Breast epithelium (tissue), 4 donors: Measurements from ENCODE around the gene FHIT. TPM values are rescaled to one million over a fixed set of nuclear protein-coding genes. Genes with fewer than 3 reads are reported as not detected.

Experiments used
- DNase-seq, 2 donors: peaks; one replicate each; pipeline ENCODE4 v3.0.0-alpha.2; 2019; ENCODE audit warnings: low spot score in 2 of 2
- H3K27ac ChIP-seq, 2 donors: fragments of 200-600 bp; sonication (generic) in 1 of 2; one replicate each; pipeline ENCODE4 v1.5.1; 2016 to 2019; ENCODE audit warnings: mild to moderate bottlenecking in 1 of 2
- H3K27me3 ChIP-seq, 2 donors: fragments of 200-600 bp; sonication (generic) in 1 of 2; one replicate each; pipeline versions ENCODE4 v1.5.1 to v1.6.0; 2017 to 2019; ENCODE audit warnings: control low read depth in 1 of 2, mild to moderate bottlenecking in 1 of 2
- H3K36me3 ChIP-seq: fragments of 200-600 bp; one replicate; pipeline ENCODE4 v1.5.1; 2019
- H3K4me1 ChIP-seq, 2 donors: fragments of 200-600 bp; sonication (generic); one replicate each; pipeline ENCODE4 v1.5.1; 2016 to 2019; ENCODE audit warnings: control low read depth in 1 of 2
- H3K4me3 ChIP-seq, 3 donors: fragments of 200-600 bp; sonication (generic); 1 replicate in 2 of 3; 2 replicates in 1 of 3; pipeline ENCODE4 v1.5.1; 2016 to 2019; ENCODE audit warnings: mild to moderate bottlenecking in 3 of 3, moderate library complexity in 2 of 3
- H3K9me3 ChIP-seq, 2 donors: fragments of 200-600 bp; sonication (generic) in 1 of 2; one replicate each; pipeline ENCODE4 v1.5.1; 2016 to 2019; ENCODE audit warnings: control low read depth in 1 of 2
- POLR2A ChIP-seq: fragments of 450-650 bp; IDR thresholded peaks from one replicate; pipeline ENCODE4 v1.6.1; 2016; ENCODE audit warnings: antibody characterized with exemption, mild to moderate bottlenecking, moderate library complexity
- POLR2AphosphoS5 ChIP-seq, 3 donors: sonication (generic); formaldehyde crosslinking; IDR thresholded peaks; one replicate each; pipeline ENCODE4 v1.6.1; 2017; ENCODE audit warnings: antibody characterized with exemption in 3 of 3
- intact Hi-C: fragments of 100-400 bp; cut with DNase I; formaldehyde crosslinking; loops from one replicate; pipeline ENCODE4 v1.15.1; 2023; ENCODE audit warnings: low total_unique reads
- total RNA-seq, 3 donors: library from RNA; depleted of rRNA; stranded (reverse); fragments of >200 nt; gene quantifications; one replicate each; pipeline ENCODE4 v1.1.0, GENCODE V29; 2016
- TF ChIP-seq, protein P1 (sequence below), 3 donors: fragments of 450-650 bp; IDR thresholded peaks; one replicate each; pipeline ENCODE4 v1.5.1; 2016 to 2017; ENCODE audit warnings: antibody characterized with exemption in 3 of 3, mild to moderate bottlenecking in 3 of 3, moderate library complexity in 3 of 3

The FHIT gene
- total RNA-seq, 3 donors from 2014 or later: 9.0 to 19.2 (median 17.7) TPM

DNA sequence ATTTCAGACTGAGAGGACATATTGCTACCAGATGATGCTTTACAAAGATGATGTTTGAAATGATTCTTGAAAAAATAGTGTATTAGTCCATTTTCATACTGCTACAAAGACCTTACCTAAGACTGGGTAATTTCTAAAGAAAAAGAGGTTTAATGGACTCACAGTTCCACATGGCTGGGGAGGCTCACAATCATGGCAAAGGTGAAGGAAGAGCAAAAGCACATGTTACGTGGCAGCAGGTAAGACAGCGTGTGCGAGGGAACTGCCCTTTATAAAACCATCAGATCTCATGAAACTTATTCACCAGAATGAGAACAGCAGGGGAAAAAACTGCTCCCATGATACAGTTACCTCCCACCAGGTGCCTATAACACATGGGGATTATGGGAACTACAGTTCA lies 1543.0 kb downstream of the FHIT start:
- DNase-seq: no peak

DNA sequence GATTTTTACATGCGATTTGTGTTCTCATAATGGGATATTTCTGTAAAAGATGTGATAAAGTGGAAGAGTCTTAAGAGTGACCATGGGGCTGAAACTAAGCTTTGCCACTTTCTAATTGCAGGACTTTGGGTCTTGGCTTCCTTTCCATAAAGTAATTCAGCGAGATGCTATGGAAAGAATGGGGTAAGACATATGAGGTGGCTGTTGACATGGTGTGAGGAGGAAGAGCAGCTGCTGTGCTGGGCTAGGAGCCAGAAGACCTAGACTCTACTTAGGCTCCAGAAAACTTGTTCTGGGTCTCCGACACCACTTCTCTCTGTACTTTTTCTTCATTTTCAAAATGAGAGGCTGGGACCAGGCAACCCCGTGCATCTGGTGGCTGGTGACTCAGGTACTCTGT lies 1547.0 kb downstream of the FHIT start:
- H3K4me3 ChIP-seq: no peak overlapping the region
- H3K36me3 ChIP-seq: no peaks in the 10 kb centered on the region
- H3K27me3 ChIP-seq: no peaks in the 10 kb centered on the region
- no peak for DNase-seq
- H3K4me1 ChIP-seq: no peaks in the 10 kb centered on the region
- H3K9me3 ChIP-seq: no peaks in the 10 kb centered on the region
- TF ChIP-seq POLR2A (no peak), POLR2AphosphoS5 (IDR thresholded peaks at IDR 0.05) (no peak)
- no peak overlapping the region for H3K27ac ChIP-seq
- intact Hi-C loops: loop anchor here (5.0 kb wide), 1 partner anchor 1848 kb away; no protein-coding TSS in a partner anchor

More for the DNA sequence above, 1543.0 kb downstream of the FHIT start:
- H3K27ac ChIP-seq: no peak overlapping the region
- H3K27me3 ChIP-seq: no peaks in the 10 kb centered on the region
- TF ChIP-seq POLR2AphosphoS5 (IDR thresholded peaks at IDR 0.05): no peak
- no peaks in the 10 kb centered on the region for H3K4me1 ChIP-seq
- H3K36me3 ChIP-seq: no peaks in the 10 kb centered on the region
- H3K9me3 ChIP-seq: no peaks in the 10 kb centered on the region
- H3K4me3 ChIP-seq: no peak overlapping the region
- intact Hi-C loops: no loop called here

DNA sequence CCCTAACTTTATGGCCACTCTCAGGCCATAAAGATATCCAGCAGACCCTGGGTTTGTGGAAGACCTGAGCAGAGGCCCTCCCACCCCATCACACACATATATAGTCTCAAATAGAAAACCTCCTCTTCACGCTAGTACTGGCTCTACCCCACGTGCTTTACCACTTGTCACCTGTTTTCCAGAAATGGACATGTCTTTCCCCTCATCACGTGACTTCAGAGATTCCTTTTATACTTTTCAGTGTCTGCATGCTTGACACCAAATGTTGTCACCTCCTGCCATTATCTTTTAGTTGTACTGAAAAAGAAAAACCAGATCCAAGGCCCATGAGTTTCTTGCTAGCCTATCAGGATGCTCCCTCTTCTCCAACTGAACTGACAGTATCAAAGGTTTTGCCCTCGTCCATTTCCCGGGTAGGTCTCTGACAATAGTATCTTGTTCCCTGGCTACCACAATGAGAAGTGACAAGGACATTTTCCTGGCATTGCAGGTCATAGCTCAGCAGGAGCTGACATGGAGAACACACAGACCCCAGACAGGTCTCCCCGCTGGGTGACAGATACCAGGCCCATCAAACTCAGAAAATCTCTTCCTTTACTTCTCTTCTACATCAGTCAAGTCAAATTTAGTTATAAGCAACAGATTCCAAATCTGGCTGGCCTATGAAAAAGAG lies 1551.5 kb downstream of the FHIT start:
- Histone ChIP-seq H3K9me3 (no peaks in the 10 kb centered on the region), H3K27me3 (no peaks in the 10 kb centered on the region), H3K36me3 (no peaks in the 10 kb centered on the region), H3K4me1 (no peaks in the 10 kb centered on the region), H3K27ac (no peak overlapping the region), H3K4me3 (no peak overlapping the region)
- intact Hi-C loops: loop anchor here (5.0 kb wide), 2 partner anchors 567 to 1853 kb away; no protein-coding TSS in a partner anchor
- TF ChIP-seq, protein P1, sequence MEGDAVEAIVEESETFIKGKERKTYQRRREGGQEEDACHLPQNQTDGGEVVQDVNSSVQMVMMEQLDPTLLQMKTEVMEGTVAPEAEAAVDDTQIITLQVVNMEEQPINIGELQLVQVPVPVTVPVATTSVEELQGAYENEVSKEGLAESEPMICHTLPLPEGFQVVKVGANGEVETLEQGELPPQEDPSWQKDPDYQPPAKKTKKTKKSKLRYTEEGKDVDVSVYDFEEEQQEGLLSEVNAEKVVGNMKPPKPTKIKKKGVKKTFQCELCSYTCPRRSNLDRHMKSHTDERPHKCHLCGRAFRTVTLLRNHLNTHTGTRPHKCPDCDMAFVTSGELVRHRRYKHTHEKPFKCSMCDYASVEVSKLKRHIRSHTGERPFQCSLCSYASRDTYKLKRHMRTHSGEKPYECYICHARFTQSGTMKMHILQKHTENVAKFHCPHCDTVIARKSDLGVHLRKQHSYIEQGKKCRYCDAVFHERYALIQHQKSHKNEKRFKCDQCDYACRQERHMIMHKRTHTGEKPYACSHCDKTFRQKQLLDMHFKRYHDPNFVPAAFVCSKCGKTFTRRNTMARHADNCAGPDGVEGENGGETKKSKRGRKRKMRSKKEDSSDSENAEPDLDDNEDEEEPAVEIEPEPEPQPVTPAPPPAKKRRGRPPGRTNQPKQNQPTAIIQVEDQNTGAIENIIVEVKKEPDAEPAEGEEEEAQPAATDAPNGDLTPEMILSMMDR (IDR thresholded peaks at IDR 0.05): no peak
- TF ChIP-seq POLR2AphosphoS5 (IDR thresholded peaks at IDR 0.05): no peak
- TF ChIP-seq POLR2A: no peak
- DNase-seq: no peak
